ENCODE results near the gene LAMB2.

Gene LAMB2

GRCh38 chr3:49161808-49162530 is 29.1 kb upstream of the LAMB2 start:
- DNase-seq (ENCODE audit: low read depth in 2 of 2): no peak

DNA sequence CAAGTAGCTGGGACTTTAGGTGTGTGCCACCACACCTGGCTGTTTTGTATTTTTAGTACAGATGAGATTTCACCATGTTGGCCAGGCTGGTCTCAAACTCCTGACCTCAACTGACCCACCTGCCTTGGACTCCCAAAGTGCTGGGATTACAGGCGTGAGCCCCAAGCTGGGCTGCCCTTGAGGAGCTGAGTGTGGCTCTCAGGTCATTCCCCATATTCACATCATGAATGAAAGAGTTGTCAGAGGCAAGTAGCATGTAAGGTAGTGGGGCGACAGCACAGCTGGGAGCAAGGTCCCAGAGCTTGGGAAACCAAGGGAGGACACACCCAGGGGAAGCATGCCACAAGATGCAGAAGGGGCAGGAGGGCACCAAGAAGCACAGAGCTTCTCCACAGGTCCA is 28.3 kb upstream of the LAMB2 start:
- no peak for DNase-seq (ENCODE audit: low read depth in 2 of 2)

GRCh38 chr3:49158792-49159191 is 25.9 kb upstream of the LAMB2 start:
- no peak for DNase-seq (ENCODE audit: low read depth in 2 of 2)

GRCh38 chr3:49158103-49158709 is 25.4 kb upstream of the LAMB2 start:
- peak in 1 of 2 donors; percentile 42 for DNase-seq (ENCODE audit: low read depth in 2 of 2)

DNA sequence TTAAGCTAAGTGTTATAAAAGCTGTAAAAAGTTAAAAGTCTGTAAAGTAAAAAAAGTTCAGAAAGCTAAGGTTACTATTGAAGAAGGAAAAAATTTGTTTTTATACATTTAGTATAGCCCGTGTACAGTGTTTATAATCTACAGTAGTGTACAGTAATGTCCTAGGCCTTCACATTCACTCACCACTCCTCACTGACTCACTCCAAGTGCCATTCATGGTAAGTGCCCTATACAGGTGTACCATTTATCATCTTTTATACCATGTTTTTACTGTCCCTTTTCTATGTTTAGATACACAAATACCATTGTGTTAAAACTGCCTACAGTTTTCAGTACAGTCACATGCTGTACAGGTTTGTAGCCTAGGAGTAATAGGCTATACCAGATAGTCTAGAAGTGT is 24.4 kb upstream of the LAMB2 start:
- DNase-seq (ENCODE audit: low read depth in 2 of 2): no peak

DNA sequence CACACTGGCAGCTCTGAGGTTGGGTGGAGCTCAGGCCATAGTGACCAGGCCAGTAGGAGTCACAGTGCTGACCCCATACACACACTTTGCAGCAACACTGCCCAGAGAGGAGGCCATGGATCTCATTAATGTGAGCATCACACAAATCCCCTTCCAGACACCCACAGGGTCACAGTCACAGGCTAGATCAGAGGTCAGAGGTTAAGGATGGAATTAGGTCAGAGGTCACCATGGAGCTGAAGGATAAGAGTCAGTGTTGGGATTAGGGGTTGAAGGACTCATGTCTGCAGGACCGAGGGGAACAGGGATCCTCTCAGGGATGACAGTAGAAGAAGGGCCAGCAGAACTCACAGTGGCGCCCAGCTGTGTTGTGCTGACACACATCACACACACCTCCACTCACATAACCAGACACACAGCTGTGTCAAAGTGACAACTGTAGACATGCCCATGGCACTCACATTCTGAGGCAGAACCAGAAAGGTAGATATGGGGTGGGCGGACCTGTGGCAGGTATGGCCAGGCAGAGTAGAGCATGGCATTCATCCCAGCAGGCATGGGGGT is 20.6 kb upstream of the LAMB2 start:
- no peak for DNase-seq (ENCODE audit: low read depth in 2 of 2)

DNA sequence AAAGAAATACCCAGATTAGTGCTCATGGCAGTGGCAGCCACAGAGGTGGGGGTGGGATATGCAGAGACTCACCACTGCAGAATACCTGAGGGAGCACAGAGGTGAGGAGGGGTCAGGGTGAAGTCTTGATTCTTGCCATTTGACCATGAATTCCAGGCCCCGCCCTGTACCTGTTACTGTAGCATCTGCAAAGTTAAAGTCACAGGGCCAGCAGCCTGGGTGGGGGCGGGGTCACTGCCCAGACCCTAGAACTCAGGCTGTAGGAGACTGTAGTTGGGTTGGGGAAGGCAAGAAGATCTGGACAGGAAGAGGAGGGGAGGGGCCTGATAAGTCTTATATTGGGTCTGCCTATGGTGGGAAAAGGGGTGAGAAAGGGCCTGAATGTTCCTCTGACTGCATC is 18.8 kb upstream of the LAMB2 start:
- DNase-seq (ENCODE audit: low read depth in 2 of 2): no peak

GRCh38 chr3:49148159-49148558 is 15.3 kb upstream of the LAMB2 start:
- DNase-seq (ENCODE audit: low read depth in 2 of 2): no peak

DNA sequence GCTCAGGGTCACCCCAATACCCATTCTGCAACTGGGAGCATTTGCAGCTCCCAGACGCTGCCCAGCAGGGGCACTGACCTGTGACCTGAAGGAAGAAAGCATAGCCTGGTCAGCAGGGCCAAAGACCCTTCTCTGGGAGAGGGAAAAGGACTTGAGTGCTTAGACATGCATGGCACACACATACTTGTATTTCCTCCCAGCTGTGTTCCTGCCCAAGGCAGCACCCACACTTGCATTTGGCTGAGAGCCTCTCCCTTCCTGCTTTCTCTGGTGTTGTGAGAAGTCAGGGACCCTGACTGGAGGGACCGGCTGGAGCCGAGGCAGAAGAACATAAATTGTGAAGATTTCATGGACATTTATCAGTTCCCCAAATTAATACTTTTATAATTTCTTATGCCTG is 7.2 kb upstream of the LAMB2 start:
- no peak for DNase-seq (ENCODE audit: low read depth in 2 of 2)

DNA sequence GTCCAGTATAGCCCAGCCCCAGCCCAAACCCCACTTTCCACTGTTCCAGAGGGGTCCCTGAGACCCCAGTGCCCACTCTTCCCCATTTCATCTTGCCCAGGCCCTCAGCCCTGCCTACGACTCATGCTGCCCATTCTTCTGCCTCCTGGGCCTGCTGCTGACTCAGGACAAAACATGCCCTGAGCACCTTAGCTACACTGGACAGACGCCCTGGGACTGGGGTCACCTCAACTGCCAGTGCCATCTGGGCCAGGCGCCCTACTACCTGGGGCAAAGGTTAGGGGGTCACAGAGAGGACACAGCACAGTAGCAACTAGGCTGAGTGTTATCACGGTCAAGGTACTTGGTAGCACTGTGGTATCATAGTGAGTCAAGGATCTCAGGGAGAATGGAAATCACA is 2.6 kb upstream of the LAMB2 start:
- no peak for DNase-seq (ENCODE audit: low read depth in 2 of 2)

DNA sequence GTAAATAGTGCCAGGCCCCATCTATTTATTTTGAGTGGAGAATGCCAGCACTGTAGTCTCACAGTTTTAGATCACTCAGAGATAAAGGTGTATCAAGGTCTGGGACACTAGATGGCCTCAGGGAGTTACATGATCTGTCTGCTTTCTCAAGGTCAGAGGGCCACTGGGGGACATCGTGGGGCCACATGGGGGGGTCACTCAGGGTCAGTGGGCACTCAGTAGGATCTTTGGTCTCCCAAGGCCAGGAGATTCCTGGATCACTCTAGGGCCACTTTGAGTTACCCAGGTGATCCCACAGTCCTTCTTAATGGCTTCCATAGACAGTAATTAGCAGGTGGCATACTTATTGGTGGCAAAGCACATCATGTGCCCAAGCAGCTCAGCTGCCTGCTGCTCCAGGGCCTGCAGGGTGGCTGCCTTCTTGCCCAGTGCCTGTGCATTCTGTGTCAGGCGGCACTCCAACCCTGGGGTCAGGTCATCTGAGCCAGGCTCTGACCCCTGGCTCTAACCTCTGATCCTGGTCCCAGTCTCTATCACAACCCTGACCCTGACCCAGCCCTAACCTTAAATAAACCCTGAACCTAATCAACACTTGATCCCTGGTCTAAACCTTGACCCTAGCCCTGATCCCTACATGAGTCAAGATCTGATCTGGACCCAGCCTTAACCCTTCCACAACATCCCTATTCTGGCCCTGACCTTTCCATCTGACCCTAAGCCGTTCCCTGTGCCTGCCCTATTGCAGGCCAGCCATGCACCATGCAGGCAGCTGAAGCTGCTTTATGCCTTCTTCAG is 1.8 kb upstream of the LAMB2 start:
- no peak for DNase-seq (ENCODE audit: low read depth in 2 of 2)

DNA sequence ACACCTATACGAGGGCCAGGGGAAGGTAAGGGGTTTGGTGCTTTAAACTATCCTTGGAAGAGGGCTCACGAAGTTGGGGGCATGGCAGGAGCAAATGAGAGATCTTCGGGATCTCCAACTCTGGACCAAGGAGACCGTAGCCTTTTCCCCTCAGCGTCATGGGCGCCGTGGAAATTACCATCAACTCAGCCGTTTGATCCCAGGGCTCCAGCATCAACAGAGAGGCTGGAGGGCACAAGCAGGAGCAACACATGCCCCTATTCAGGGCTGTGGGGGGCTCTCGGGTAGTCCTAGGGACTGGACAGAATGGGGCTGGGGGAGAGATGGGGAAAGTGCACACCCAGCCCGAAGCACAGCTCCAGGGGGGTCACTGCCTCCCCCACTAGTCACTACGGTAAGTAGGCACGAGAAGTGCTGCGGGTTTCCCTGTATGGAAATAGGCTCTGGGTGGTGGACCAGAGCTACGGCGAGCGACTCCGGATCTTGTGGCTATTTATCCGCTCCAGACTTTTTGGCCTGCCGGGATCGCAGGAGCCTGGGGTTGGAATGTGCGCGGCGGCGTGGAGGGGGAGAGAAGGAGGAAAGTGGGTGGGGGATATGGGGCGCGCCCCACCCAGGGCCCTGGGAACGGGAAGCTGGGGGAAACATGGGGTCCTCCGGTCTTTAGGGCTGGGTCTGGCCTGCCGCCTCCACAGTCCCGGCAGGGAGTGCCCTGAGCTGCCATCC is 539 bp upstream of the LAMB2 start:
- DNase-seq (ENCODE audit: low read depth in 2 of 2): no peak

DNA sequence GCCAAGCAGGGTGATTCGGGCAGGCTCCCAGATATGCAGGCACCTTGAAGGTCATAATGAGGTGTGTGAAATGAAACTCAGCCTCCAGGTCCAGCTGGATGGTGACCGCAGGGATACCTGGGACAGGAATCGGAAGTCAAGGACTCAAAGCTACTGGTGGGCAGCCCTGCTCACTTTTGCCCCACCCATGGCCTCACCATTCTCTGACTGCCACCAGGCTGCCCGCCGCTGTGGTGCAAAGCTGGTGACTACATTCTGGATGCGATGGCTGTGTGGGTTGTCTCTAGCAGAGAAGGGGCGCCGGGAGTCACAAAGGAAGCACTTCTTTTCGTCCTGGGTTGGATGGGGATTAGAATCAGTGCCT is 795 bp downstream of the LAMB2 start:
- DNase-seq (ENCODE audit: low read depth in 2 of 2): no peak

GRCh38 chr3:49131576-49131975 is 1.3 kb downstream of the LAMB2 start:
- no peak for DNase-seq (ENCODE audit: low read depth in 2 of 2)

DNA sequence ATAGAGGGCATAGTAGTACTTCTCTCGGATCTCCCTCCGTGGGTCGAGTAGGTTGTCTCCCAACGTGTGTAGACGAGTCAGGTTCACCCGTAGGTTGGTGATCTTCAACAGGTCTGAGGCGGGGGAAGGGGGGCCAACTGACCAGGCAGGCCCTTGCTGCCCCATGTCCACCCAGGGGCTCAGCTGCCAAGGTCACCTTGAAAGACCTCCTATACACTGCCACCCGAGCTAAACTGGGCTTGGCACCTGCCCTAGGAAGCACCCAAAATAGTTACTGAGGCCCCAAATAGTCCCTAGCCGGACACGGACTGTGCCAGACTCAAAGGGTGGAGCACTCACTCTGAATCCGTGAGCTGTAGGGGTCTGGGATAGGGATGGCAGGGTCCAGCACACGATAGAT is 1.8 kb downstream of the LAMB2 start:
- no peak for DNase-seq (ENCODE audit: low read depth in 2 of 2)

- DNase-seq (ENCODE audit: low read depth in 2 of 2): no peak
Observed at GRCh38 chr3:49124991-49125670, 7.7 kb downstream of the LAMB2 start.

- DNase-seq (ENCODE audit: low read depth in 2 of 2): no peak
Observed at GRCh38 chr3:49124203-49124602, 8.6 kb downstream of the LAMB2 start.

DNA sequence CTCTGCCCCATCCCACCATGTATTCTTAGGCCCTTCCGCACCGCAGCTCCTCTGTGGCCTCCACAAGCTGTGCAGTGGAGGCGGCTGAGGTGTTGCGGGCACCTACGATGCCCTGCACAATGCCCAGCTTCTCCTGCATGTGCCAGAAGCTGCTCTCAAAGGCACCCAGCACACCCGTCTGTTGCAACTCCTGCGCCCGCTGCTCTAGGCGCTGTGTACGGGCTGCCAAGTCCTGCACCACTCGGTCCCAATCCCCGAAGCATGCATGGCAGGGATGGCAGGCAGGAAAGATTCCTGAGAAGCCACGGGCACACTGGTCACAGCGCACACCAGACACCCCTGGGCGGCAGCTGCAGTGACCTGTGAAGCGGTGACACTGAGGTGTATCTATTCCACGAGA is 9.2 kb downstream of the LAMB2 start:
- no peak for DNase-seq (ENCODE audit: low read depth in 2 of 2)

DNA sequence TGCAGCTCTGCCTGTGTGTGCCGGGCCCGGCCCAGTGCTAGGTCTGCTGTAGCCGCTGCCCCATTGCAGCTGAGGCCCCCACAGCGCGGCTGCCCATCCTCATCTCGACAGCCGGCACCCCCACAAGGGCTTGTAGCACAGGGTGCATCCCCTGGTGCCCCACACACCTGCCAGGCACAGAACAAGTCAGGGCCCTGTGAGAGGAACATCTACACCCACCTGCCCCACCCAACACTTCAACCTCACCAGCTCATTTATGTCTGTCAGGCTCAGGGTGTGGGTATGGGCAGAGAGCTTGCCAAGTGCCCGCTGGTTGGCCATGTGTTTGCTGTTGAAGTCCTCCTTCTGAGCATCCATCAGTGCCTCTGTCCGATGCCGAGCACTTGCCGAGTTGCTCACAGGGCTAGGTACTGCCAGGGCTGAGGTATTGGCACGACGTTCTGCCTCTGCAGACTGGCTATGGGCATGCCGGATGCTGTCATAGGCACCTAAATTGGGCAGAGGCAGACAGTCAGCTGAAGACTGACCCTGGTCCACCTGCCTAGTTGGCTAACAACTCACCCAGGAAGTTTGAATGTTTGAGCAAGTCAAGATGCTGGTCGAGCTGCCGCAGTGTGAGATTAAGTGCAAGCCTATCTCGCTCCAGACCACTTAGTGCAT is 9.8 kb downstream of the LAMB2 start:
- no peak for DNase-seq (ENCODE audit: low read depth in 2 of 2)

DNA sequence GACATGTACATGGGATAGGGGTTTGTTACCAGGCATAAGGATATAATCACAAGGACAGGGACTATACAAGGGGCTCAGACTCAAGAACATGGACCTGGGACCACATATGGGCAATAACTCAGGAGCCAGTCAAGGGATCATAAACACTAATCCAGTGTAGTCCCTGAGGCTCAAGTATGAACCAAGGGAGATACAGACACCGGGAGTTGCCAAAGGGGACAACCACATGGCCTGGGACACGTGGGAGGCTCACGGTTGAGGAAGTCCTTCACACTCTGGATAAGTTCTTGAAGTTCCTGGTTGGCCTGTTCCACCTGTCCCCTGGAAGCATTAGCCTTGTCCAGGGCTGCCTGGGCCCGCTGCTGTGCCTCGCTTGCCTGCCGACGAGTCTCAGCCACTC is 10.4 kb downstream of the LAMB2 start:
- DNase-seq (ENCODE audit: low read depth in 2 of 2): no peak

- DNase-seq (ENCODE audit: low read depth in 2 of 2): no peak
Observed at GRCh38 chr3:49122022-49122421, 10.8 kb downstream of the LAMB2 start.
